Femur (tissue), 1 donor: ENCODE data around the gene PLG.
"Not testable (repeated sequence)": the region's sequence is repeated elsewhere in the genome, so short reads cannot be mapped to it uniquely, and the experiment has no call there.

ENCODE experiments used
- DNase-seq: peaks from one replicate; pipeline ENCODE4 v3.0.0-alpha.2; 2017

Gene PLG

DNA sequence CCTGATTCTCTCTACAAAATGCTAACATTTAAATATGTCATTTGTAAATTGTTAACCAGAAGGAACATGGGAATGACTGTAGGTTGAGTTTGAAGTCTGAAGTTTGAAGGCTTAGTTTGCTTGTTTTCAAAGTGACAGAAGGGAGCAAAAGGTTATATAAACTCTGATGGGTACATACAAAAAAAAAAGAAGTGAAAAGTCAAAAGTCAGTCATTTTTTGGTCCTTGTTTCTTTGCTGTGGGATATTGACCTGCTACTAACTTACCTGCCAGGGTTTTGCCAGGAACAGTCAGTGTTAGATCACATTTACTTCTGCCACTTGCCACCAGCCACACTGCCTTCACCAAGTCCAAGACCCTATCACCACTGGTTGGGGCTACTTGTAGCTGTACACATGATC is 6.9 kb downstream of the PLG start:
- not testable (repeated sequence) for DNase-seq

DNA sequence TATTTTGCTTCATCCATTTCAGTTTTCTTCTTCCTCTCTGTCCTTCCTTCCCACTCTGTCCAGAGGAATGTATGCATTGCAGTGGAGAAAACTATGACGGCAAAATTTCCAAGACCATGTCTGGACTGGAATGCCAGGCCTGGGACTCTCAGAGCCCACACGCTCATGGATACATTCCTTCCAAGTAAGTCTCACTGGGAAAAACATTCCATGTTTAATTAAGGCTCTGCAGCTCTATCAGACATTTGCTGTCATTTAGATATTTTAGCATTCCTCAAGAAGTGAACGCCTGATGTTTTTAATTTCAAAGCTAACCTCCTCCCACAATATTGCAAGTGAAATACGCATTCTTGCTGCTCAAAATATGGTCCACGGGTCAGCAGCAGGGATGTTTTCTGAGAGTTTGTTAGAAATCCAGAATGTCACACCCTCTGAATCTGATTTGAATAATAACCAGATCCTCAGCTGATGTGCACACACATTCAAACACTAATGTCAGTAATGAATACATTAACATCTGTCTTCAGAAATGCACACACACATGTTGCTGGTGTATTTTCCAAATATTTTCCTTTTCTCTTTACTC is 12.8 kb downstream of the PLG start:
- no peak for DNase-seq

DNA sequence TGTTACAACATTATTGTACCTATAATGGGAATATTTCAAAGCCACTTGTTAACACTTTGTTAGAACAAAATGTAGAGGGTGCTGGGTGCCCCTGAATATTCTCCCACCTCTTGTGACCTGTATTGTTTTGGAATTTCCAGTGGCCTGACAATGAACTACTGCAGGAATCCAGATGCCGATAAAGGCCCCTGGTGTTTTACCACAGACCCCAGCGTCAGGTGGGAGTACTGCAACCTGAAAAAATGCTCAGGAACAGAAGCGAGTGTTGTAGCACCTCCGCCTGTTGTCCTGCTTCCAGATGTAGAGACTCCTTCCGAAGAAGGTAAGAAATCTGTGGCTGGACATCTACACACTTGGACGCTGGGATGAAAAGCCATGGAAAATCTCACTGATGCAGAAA is 28.9 kb downstream of the PLG start:
- DNase-seq, result no peak

DNA sequence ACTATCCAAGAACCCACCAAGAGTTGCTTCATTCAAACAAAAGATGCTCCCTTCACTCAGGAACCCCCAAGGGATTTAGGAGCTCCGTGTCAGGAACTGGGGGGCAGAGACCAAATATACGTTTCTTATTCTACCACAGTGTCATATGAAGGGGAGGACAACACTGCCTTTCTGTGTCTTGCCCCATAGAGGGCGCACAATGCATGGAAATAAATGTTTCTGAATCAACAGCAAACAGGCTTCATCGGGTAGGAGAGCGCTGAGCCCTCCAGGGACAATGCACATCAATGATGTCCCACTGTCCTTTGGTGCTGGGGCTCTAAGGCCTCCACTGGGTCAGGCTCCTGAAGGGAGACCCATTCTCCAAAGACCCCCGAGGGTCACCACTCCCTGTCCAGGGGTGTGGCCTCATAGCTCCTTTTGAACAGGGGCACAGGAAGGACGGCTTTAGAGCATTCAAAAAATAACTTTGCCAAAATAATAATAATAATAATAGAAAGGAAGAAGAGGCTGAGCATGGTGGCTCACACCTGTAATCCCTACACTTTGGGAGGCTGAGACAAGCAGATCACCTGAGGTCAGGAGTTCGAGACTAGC is 31.1 kb downstream of the PLG start:
- peak; percentile 28 for DNase-seq

DNA sequence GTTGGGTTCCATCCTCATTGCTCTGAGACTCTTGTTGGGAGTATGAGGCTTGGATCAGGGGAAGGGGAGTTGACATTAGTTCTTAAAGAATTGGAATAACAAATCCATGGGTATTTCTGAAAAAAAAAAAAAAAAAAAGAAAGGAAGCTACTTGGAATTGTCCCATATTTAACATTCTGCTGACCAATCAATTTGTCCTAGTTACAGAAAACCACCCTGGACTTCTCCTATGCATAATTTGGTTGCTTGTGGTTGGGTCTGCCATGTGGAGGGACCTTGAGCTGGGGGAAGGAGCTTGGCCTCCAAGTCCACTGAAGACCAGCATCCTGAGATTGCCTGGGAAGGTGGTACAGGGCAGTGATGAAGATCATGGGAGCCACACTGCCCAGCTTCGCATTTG is 32.6 kb downstream of the PLG start:
- no peak for DNase-seq

DNA sequence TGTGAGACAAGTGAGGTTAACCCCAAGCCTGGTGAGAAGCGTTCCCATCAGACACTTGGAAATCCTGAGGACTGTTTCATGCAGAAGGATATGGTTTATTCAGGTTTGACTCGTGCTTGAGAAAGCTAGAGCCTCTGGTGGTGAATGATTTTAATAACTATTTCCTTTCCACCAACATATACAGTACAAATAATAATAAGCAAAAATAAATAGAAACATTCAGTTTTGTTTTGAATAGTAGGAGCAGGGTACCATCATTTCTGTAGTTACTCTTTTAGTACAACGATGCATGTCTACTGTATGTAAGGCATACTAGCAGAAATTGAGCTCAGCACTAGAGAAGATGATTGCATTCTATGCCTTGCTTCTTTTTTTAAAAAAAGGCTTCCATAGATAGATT is 33.5 kb downstream of the PLG start:
- no peak for DNase-seq

DNA sequence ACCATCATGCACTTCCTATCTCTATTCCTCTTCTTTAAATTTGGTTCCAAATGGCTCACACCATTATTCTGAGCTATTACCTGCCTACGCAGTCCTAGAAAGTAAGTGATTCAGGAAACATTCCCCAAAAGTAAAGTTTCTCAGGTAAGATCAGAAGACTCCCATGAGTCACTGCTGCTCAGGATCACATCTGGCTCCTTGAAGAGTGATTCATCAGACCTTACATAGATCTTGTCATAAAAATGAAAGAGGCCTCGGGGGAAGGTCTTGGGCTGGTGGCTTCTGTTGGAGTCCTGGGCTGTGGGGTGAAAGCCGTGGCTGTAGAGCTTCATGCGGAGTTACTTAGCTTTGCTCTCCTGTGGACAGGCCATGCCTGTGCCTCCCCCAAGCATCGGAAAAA is 35.9 kb downstream of the PLG start:
- no peak for DNase-seq

DNA sequence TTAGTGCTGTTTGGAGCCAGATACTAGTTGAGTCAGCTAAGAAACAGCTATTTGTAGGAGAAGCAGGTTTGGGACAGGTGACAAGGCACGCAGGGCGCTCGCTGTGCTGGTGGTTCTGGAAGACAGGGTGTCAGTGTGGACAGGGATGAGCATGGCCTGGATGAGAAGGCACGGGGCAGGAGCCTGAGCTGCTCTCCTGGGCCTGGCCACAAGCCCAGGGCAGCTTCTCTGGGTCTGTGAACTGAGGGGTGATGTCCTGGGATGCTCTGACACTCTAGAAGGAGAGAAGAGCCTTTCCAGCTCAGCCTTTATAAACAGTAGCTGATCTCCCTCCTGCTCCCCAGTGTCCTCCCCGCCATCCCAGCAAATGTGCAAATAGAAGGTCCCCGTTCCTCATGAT is 37.9 kb downstream of the PLG start:
- no peak for DNase-seq

DNA sequence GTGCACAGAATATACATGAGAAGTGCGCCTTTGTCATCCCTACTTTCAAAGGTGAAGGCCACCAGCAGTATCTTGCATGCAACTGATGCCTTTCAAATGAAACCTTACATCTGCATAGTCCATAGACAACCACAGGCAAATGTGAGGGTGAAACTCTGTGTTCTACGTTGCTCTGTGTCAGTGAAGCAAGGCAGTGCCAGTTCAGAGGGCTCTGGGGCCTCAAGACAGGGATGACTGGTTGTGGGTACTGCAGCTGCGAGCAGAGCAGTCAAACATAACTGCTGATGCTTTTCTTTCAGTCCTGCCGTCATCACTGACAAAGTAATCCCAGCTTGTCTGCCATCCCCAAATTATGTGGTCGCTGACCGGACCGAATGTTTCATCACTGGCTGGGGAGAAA is 39.0 kb downstream of the PLG start:
- not testable (repeated sequence) for DNase-seq

DNA sequence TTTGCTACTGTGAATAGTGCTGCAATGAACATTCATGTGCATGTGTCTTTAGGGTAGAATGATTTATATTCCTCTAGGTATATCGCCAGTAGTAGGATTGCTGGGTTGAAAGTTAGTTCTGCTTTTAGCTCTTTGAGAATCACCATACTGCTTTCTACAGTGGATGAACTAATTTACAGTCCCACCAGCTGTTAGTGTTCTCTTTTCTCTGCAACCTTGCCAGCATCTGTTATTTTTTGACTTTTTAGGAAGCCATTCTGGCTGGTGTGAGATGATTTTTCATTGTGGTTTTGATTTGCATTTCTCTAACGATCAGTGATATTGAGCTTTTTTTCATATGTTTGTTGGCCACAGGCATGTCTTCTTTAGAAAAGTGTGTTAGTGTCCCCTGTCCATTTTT is 40.0 kb downstream of the PLG start:
- no peak for DNase-seq

DNA sequence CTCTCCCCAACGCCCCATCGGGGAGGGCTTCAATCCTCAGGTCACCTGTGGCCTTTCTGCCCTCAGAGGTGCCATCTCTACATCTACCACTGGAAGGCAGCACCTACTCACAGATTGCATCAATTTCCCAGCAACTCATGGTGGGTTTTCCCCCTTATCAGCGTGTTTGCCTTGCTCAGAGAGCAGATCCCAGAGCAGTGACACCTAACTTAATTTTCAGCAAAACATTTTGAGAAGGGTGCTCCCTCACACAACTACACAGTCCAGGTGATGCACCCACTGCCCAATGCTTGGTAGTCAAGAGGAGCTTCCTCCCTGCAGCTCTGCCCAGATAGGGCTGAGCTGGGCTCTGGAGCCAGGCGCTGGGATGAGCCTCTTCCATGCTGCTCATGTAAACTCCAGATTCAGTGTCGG is 48.2 kb downstream of the PLG start:
- DNase-seq, result no peak

DNA sequence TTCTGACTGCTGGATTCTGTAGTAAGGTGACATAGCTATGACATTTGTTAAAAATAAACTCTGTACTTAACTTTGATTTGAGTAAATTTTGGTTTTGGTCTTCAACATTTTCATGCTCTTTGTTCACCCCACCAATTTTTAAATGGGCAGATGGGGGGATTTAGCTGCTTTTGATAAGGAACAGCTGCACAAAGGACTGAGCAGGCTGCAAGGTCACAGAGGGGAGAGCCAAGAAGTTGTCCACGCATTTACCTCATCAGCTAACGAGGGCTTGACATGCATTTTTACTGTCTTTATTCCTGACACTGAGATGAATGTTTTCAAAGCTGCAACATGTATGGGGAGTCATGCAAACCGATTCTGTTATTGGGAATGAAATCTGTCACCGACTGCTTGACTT is 51.2 kb downstream of the PLG start:
- not testable (repeated sequence) for DNase-seq

DNA sequence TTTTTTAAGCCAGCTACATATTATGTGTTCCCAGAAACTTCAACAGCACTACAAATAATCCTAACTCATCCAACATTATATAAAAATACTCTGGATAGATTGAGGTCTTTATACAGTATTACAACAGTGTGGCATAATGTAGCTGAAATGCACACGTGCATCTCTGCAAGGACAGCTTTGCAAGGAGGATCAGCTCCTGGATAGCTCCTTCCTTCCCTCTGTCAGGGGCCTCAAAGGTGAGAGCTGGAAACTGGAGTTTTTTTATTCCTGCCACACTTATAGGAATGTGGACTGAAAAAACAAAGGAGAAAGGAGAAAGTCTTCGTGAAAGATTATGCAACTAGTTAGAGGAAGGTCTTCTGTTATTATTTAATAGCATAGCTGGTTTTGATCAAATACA is 53.1 kb downstream of the PLG start:
- DNase-seq, result no peak

DNA sequence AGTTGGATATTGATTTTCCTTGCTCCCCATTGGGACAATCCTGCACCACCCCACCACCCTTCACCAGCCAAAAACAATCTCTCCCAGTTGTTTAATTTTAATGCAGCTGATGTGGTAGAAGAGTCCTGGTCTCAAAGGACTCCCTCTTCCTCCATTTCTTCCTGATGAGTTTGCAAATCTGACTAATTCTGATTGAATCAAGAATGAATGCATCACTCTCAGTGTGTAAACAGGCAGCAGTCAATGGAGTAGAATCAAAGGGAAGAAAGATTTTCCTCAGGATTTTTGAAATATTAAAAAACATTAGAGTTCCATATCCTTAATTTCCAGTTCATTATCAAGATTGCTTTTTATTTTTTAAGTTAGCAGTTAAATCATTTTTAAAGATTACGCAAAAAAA is 54.0 kb downstream of the PLG start:
- no peak for DNase-seq

DNA sequence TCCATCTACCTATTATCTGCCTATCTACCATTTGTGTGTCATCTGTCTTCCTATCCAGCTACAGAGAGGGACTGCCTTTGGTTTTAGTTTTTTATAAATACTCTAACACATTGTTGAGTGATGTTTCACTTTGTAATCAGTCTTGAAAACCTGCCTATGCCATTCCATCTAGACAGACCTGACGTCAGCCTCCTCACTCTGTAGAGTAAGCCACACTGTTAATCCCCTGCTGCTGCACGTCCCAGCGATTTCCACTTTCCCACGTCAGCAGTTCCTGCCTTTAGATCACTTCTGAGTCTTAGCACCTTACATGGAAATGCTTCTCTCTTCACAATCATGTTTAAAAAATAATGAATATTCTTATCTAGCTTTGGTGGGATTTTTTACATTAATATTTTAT is 54.8 kb downstream of the PLG start:
- DNase-seq, result no peak

DNA sequence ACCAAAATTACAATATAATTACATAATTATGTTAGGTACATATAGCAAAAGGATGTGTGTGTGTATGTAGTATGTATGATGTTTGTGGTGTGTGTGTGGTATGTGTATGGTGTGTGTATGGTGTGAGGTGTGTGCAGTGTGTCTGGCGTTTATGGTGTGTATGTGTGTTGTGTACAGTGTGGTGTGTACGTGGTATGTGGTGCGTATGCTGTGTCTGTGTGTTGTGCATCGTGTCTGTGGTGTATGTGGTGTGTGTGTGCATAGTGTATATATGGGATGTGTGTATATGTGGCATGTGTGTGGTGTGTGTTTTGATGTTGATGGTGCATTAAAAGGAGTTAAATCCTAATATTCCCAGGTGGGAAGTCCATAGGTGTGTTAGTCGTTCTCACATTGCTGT is 62.8 kb downstream of the PLG start:
- DNase-seq, result no peak

DNA sequence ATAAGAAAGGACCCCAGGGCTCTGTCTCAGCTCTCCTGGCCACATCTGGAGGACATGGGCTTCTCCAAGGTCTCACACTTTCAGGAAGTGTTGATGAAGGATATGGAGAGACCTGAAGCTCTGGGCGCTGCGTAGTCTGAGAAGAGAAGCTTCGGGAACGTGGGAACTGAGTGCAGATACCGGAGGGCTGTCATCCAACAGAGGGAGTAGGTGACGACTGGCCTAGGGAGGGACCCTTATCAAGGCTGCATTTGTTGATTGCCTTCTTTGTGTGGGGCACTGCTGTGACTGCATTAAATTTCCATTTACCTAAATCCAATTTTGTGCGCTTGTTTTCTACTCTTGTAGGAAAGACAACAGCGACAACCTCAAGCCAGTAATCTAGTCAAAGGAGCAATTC is 63.4 kb downstream of the PLG start:
- no peak for DNase-seq

DNA sequence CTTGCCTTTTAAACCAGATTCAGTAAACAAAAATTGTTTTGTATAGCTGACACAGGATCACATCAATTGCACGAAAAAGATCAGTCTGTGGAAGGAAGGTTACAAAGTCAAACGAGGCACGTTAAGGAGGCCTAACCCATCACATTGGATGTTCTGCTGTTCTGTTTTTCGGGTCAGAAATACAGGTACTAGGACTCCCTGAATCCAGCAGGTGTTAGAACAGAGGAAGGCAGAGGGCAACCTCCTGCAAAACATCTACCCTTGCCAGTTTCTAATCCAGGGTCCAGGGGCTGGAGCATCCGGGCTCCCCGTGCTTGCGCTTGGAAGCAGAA is 64.6 kb downstream of the PLG start:
- no peak for DNase-seq

DNA sequence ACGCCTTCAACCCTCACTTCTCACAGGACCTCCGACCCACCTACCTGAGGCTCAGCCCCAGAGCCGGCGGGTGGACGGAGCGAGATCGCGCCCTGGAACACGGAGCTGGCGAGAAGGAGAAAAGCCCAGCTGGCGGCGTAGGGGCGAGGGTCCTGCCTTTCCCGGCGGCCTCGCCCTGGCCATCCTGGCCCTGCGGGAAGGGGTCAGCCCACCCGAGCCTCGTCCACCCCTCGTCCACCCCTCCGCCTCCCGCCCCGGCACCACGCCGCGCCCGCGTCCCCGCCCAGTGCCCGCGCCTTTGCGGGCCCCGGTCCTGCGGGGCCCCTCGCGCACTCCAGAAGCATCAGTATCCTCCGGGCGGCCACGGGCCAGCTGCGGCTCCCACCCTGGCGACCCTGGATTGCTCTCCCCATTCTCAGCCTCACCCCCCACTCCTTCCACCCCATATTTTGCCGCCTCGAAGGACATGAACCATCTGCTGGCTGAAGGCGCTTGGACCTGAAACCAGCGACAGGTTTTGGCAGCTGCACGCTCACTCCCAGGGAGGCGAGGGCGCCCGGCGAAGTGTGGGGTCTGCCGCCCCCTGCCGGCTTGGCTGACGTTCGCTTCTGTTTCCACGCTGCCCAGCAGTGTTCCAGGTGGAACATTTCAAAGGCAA is 65.1 kb downstream of the PLG start:
- peak; percentile 77 for DNase-seq

DNA sequence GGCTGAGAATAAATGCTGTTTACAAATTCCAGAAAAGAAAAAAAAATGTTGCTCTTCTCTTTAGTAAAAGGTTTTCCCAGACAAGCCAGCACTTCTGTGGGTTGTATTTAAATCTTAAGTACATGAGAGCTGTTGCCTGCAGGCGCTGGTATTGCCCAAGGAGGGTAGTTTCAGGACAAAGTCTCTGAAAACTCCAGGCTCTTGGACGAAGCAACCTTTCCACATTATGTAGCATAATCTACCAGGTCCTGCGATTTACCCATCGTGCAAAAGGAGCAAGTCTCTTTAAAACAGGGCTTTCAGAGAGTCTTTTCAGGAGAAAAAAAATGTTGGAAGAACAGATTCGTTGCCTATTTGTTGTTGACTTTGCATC is 65.6 kb downstream of the PLG start:
- DNase-seq, result no peak

DNA sequence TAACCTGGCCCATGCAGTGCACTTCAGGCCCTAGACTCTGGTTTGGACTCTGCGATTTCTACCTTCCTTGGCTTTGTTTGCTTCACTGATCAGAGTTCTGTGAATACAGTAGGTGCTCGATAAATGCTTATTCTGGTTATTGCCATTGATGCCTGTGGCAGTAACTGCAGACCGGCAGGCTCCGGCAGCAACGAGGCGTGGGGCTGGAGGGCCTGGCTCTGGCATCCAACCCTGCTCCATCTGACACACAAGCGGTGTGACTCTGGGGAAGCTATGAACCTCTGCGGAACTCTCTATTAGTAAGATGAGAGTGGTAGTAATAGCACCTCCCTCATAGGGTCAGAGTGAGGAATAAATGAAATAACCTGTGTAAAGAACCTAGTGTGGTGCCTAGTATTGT is 66.1 kb downstream of the PLG start:
- no peak for DNase-seq

DNA sequence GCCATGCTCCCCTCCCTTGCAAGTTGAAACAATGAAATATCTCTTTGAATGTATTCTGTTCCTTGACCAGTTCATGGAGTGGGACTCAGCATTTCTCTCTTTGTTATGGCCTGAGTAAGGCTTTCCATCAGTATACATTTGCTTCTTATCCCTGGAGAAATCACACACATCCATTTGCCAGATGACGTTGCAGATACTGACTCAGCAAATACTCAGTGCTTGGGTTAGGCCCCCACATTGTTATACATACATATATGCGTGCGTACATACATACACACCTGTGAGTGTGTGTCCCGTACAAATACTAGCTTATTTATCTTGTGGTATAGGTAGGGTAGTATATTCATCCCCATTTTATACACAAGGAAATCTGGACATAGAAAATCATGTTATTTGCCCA is 72.4 kb downstream of the PLG start:
- DNase-seq, result no peak

DNA sequence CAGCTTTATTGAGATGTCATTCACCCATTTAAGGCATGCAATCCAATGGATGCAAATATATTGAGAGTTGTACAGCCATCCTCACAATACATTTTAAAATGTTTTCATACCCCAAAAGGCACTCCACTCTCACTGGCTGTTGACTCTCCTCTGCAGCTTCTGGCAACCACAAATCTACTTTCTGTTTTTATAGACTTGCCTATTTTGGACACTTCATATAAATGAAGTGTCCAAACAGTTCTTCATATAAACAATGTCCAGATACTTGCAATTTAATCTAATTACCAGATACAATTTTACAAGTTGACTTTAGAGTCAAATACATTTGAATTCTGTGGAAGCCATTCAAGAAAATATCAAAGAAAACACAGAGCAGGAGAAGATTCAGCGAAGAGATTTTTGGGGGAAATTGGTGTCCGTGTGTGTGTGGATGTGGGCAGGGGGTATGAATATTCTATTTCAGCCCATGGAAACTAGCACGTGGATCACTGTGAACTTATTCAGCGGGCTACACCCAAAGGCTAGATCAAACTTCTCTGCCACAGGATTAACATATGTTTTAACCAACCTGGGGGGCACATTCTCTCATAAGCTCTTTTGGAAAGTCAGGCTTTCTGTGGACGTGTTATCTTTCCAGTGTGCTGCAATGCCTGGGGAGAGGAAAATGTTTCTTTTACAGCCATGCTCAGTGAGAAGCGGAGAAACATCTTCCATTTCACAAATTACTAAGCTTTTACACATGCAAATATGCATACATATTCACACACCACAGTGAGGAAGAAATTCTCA is 73.9 kb downstream of the PLG start:
- DNase-seq, result no peak

DNA sequence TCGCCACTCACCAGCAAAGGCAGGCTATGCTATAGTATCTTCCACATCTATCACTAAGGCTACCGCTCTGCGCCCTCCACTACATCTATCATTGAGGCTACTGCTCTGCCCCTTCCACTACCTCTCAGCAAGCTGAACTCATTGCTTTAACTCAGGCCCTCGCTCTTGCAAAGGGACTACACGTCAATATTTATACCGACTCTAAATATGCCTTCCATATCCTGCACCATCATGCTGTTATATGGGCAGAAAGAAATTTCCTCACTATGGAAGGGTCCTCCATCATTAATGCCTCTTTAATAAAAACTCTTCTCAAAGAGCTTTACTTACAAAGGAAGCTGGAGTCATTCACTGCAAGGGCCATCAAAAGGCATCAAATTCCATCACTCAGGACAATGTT is 77.1 kb downstream of the PLG start:
- DNase-seq, result not testable (repeated sequence)
